Endodermal cell (in vitro differentiated cells): ENCODE measurements around the gene GNB3. TPM values are rescaled to one million over a fixed set of nuclear protein-coding genes. Genes with fewer than 3 reads are reported as not detected.

Experiments
- DNase-seq: peaks from one replicate; pipeline ENCODE4 v3.0.0-alpha.2; 2017
- H3K27ac ChIP-seq: 2 replicates; pipeline ENCODE4 v1.5.1; 2013; ENCODE audit warnings: mild to moderate bottlenecking, low read depth, low read length, moderate library complexity
- H3K27me3 ChIP-seq: 2 replicates; pipeline ENCODE4 v1.6.1; 2013; ENCODE audit warnings: mild to moderate bottlenecking, low read length, moderate library complexity; ENCODE audit not compliant: insufficient read depth, control insufficient read depth, poor library complexity, severe bottlenecking
- H3K36me3 ChIP-seq: 2 replicates; pipeline ENCODE4 v1.7.0; 2013; ENCODE audit warnings: mild to moderate bottlenecking, low read length, moderate library complexity; ENCODE audit not compliant: control insufficient read depth, insufficient read depth
- H3K4me1 ChIP-seq: one replicate; pipeline ENCODE4 v1.7.0; 2013; ENCODE audit warnings: low read length; ENCODE audit not compliant: control insufficient read depth, insufficient read depth
- H3K4me3 ChIP-seq: 2 replicates; pipeline ENCODE4 v1.5.1; 2013; ENCODE audit warnings: mild to moderate bottlenecking, low read length, moderate library complexity
- H3K9ac ChIP-seq: 2 replicates; pipeline ENCODE4 v1.6.1; 2013; ENCODE audit warnings: mild to moderate bottlenecking, low read length, moderate library complexity; ENCODE audit not compliant: poor library complexity, severe bottlenecking; ENCODE audit errors: extremely low read depth
- H3K9me3 ChIP-seq: 2 replicates; pipeline ENCODE4 v1.6.1; 2013; ENCODE audit warnings: mild to moderate bottlenecking, low read length, moderate library complexity; ENCODE audit not compliant: control insufficient read depth
- H3K27ac Mint-ChIP-seq: 2 replicates; pipeline ENCODE4 v1.8.0; 2020; ENCODE audit warnings: mixed read lengths
- H3K27me3 Mint-ChIP-seq: 2 replicates; pipeline ENCODE4 v1.8.0; 2021; ENCODE audit warnings: mild to moderate bottlenecking, mixed read lengths; ENCODE audit not compliant: insufficient read depth
- H3K36me3 Mint-ChIP-seq: 2 replicates; pipeline ENCODE4 v1.8.0; 2020; ENCODE audit warnings: low read depth, mixed read lengths
- H3K4me1 Mint-ChIP-seq: 2 replicates; pipeline ENCODE4 v1.8.0; 2020; ENCODE audit warnings: mixed read lengths
- H3K4me3 Mint-ChIP-seq: 2 replicates; pipeline ENCODE4 v1.8.0; 2020; ENCODE audit warnings: mild to moderate bottlenecking, moderate library complexity, mixed read lengths
- H3K9me3 Mint-ChIP-seq: 2 replicates; pipeline ENCODE4 v1.8.0; 2020; ENCODE audit warnings: mild to moderate bottlenecking, mixed read lengths
- CTCF ChIP-seq: fragments of 200-600 bp; sonication (generic); conservative IDR thresholded peaks from 2 replicates; pipeline ENCODE4 v1.5.0; 2021; ENCODE audit warnings: antibody characterized with exemption, mild to moderate bottlenecking
- WGBS, 2 experiments: methylation state at CpG; one replicate each; pipeline versions ENCODE4 v1.1.5 to v1.1.7; 2013; ENCODE audit warnings: missing lambda C conversion rate in 2 of 2, mixed read lengths in 1 of 2; ENCODE audit not compliant: insufficient coverage in 1 of 2, insufficient read length in 1 of 2; 5-methylcytosine and 5-hydroxymethylcytosine counted together
- total RNA-seq, 2 donors: library from RNA; stranded (reverse); fragmentation: NEBNext Ultra II Directional in 1 of 2; extraction: Animal tissue kit (Norgen Biotek cat#: 25700) in 1 of 2; gene quantifications; 2 replicates in 1 of 2; 3 replicates in 1 of 2; pipeline ENCODE4 v1.2.1, GENCODE V29; 2021

Gene GNB3
- total RNA-seq, 2 donors from 2014 or later = 10.0 to 17.1 TPM

- Mint-ChIP-seq H3K27ac (peak overlapping the region; percentile 84), H3K36me3 (peaks cover 49% of the 10 kb centered on the region), H3K4me1 (peaks cover 34% of the 10 kb centered on the region), H3K27me3 (peaks cover 10% of the 10 kb centered on the region), H3K4me3 (no peak overlapping the region), H3K9me3 (no peaks in the 10 kb centered on the region)
- peak; percentile 70 for TF ChIP-seq CTCF
- Histone ChIP-seq H3K9me3 (no peaks in the 10 kb centered on the region), H3K27ac (no peak overlapping the region), H3K27me3 (no peaks in the 10 kb centered on the region), H3K9ac (no peak overlapping the region), H3K36me3 (peaks cover 56% of the 10 kb centered on the region), H3K4me3 (no peak overlapping the region), H3K4me1 (peaks cover 4% of the 10 kb centered on the region)
- WGBS, 2 experiments = 74 to 86% methylated on average over 11 to 16 of the region's 16 CpGs
- DNase-seq = peak; percentile 92
Measured at GRCh38 chr12:6843118-6843902, 2.6 kb downstream of the GNB3 start.

DNA sequence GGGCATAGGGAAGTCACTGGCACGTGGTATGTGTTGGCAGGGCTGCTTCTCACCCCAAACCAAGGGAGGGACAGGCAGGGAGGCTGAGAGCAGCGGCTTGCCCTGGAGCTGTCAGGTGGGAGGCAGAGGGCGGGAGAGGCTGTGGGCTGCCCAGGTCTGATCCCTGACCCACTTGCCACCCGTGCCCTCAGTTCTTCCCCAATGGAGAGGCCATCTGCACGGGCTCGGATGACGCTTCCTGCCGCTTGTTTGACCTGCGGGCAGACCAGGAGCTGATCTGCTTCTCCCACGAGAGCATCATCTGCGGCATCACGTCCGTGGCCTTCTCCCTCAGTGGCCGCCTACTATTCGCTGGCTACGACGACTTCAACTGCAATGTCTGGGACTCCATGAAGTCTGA is 4.7 kb downstream of the GNB3 start:
- WGBS, 2 experiments = 92 to 93% methylated on average over 9 to 17 of the region's 17 CpGs
- H3K36me3 Mint-ChIP-seq = peaks cover 50% of the 10 kb centered on the region
- no peaks in the 10 kb centered on the region for H3K4me1 ChIP-seq
- TF ChIP-seq CTCF = no peak
- H3K36me3 ChIP-seq = peaks cover 63% of the 10 kb centered on the region
- H3K4me1 Mint-ChIP-seq = peaks cover 30% of the 10 kb centered on the region
- no peaks in the 10 kb centered on the region for H3K9me3 ChIP-seq
- no peaks in the 10 kb centered on the region for H3K27me3 ChIP-seq
- H3K4me3 ChIP-seq = no peak overlapping the region
- DNase-seq = no peak
- no peak overlapping the region for H3K27ac Mint-ChIP-seq
- no peak overlapping the region for H3K4me3 Mint-ChIP-seq
- H3K9ac ChIP-seq = no peak overlapping the region
- peaks cover 2% of the 10 kb centered on the region for H3K27me3 Mint-ChIP-seq
- H3K27ac ChIP-seq = no peak overlapping the region
- H3K9me3 Mint-ChIP-seq = no peaks in the 10 kb centered on the region

- no peak overlapping the region for H3K4me3 ChIP-seq
- H3K27me3 ChIP-seq = no peaks in the 10 kb centered on the region
- DNase-seq = no peak
- Mint-ChIP-seq H3K27me3 (peaks cover 2% of the 10 kb centered on the region), H3K4me3 (no peak overlapping the region), H3K4me1 (peaks cover 30% of the 10 kb centered on the region), H3K9me3 (no peaks in the 10 kb centered on the region), H3K36me3 (peaks cover 50% of the 10 kb centered on the region), H3K27ac (peak overlapping the region; percentile 1)
- no peaks in the 10 kb centered on the region for H3K4me1 ChIP-seq
- no peak for TF ChIP-seq CTCF
- H3K27ac ChIP-seq = no peak overlapping the region
- H3K9me3 ChIP-seq = no peaks in the 10 kb centered on the region
- H3K36me3 ChIP-seq = peaks cover 63% of the 10 kb centered on the region
- no peak overlapping the region for H3K9ac ChIP-seq
- WGBS, 2 experiments = 88 to 93% methylated on average over 3 to 7 of the region's 7 CpGs
Measured at GRCh38 chr12:6846316-6846869, 5.7 kb downstream of the GNB3 start.
